ACHN (cell line): ENCODE results near the gene LIPT2.

Experiments used
- DNase-seq: peaks from one replicate; pipeline ENCODE4 v3.0.0-alpha.2; 2015
- in situ Hi-C: cut with HindIII; loops from 2 replicates; pipeline ENCODE4 v1.10.0; 2017; ENCODE audit warnings: low sequenced_read_pairs, low pct_ligation_motif_present, low pct_unique_long_range_greater_than_20kb

The LIPT2 gene

GRCh38 chr11:74506823-74507222 is 13.3 kb upstream of the LIPT2 start:
- in situ Hi-C loops: no loop called here
- no peak for DNase-seq

GRCh38 chr11:74505911-74506310 is 12.4 kb upstream of the LIPT2 start:
- DNase-seq: no peak
- in situ Hi-C loops: no loop called here

- in situ Hi-C loops: no loop called here
- no peak for DNase-seq
Measured at GRCh38 chr11:74504100-74504691, 10.7 kb upstream of the LIPT2 start.

GRCh38 chr11:74494916-74495315 is 1.4 kb upstream of the LIPT2 start:
- in situ Hi-C loops: no loop called here
- DNase-seq: no peak

GRCh38 chr11:74493791-74494630 is 487 bp upstream of the LIPT2 start:
- DNase-seq: peak; percentile 7
- in situ Hi-C loops: no loop called here

- in situ Hi-C loops: no loop called here
- no peak for DNase-seq
Measured at GRCh38 chr11:74492084-74492483, 1.4 kb downstream of the LIPT2 start.

GRCh38 chr11:74490941-74491340 is 2.6 kb downstream of the LIPT2 start:
- in situ Hi-C loops: no loop called here

GRCh38 chr11:74487875-74488274 is 5.6 kb downstream of the LIPT2 start:
- in situ Hi-C loops: no loop called here
- DNase-seq: peak; percentile 15

More at GRCh38 chr11:74490941-74491340, 2.6 kb downstream of the LIPT2 start:
- DNase-seq: no peak

GRCh38 chr11:74485868-74486267 is 7.7 kb downstream of the LIPT2 start:
- DNase-seq: no peak
- in situ Hi-C loops: no loop called here

GRCh38 chr11:74480688-74481417 is 12.7 kb downstream of the LIPT2 start:
- in situ Hi-C loops: no loop called here
- DNase-seq: no peak

- in situ Hi-C loops: no loop called here
- DNase-seq: no peak
Measured at GRCh38 chr11:74479732-74480123, 13.8 kb downstream of the LIPT2 start.

GRCh38 chr11:74478877-74479731 is 14.4 kb downstream of the LIPT2 start:
- no peak for DNase-seq
- in situ Hi-C loops: no loop called here

GRCh38 chr11:74476536-74476935 is 17.0 kb downstream of the LIPT2 start:
- in situ Hi-C loops: no loop called here

GRCh38 chr11:74474316-74474715 is 19.2 kb downstream of the LIPT2 start:
- in situ Hi-C loops: no loop called here
- no peak for DNase-seq

More at GRCh38 chr11:74476536-74476935, 17.0 kb downstream of the LIPT2 start:
- DNase-seq: no peak

GRCh38 chr11:74473382-74474173 is 19.9 kb downstream of the LIPT2 start:
- in situ Hi-C loops: no loop called here
- no peak for DNase-seq

GRCh38 chr11:74471668-74472429 is 21.7 kb downstream of the LIPT2 start:
- in situ Hi-C loops: no loop called here
- no peak for DNase-seq

- in situ Hi-C loops: no loop called here
- no peak for DNase-seq
Measured at GRCh38 chr11:74471037-74471436, 22.5 kb downstream of the LIPT2 start.
